ENCODE data around the gene KRTAP22-1.

The KRTAP22-1 gene

DNA sequence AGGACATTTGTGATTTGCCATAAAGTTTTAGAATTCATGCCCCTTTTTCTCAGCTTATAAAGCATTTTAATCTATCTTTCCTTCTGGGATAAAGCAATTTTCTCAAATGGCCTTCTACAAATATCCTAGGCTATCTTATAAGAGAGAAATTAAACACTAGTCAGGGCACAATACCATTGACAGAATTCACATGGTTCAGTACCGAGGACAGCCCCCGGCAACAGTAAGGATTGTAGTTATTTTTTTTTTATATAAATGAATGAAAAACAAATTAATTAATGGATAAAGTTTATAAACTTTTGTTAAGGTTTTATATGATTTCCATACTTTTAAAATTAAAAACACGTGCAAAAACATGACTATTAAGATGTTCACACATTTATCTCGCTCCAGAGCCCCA, 27.2 kb downstream of the KRTAP22-1 start:
- no peak for DNase-seq

GRCh38 chr21:30629200-30629599, 28.3 kb downstream of the KRTAP22-1 start:
- no peak for DNase-seq

GRCh38 chr21:30634906-30635305, 34.0 kb downstream of the KRTAP22-1 start, which contains the start of gene KRTAP20-2:
Gene KRTAP20-2, plus strand, starts transcription at chr21:30635206. Its CDS starts 58 bp downstream, at chr21:30635264.
- DNase-seq: no peak

DNA sequence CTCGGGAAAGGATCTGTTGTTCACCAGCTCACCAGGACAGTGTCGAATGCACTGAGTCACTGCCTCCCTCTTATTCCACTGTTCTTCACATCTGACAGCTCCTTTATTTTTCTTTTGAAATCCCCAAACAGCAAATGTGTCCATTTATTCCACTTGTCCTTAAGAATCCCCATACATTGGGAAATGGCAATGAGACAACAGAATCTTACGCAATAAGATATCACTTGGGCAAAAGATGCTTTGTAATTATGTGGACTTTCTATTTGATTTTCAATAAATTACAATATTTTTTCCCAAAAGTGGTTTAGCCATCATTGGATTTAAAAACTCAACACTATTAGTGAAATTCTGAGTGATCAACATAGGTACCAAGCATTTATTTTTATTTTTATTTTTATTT, 37.8 kb downstream of the KRTAP22-1 start:
- no peak for DNase-seq

DNA sequence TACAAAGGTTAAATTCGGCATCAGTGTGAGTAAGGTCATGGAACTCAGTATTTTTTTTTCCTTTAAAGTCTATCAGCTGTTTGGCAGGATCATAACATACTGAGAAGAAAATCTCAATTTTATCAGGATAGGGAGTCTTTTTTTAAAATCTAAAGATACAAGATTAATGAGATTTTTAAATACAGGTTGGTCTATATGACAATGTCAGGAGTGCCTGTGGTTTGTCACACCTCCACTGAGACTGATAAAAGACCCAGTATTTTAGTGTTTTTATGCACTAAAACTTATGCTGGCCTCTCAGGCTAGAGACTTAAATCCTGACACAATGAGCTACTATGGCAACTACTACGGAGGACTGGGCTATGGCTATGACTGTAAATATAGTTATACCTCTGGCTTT, 41.7 kb downstream of the KRTAP22-1 start, which contains the start of gene KRTAP20-3:
TSS of gene KRTAP20-3 (plus strand) at position 301 of the 400 bp plus-strand sequence.
- DNase-seq: no peak

DNA sequence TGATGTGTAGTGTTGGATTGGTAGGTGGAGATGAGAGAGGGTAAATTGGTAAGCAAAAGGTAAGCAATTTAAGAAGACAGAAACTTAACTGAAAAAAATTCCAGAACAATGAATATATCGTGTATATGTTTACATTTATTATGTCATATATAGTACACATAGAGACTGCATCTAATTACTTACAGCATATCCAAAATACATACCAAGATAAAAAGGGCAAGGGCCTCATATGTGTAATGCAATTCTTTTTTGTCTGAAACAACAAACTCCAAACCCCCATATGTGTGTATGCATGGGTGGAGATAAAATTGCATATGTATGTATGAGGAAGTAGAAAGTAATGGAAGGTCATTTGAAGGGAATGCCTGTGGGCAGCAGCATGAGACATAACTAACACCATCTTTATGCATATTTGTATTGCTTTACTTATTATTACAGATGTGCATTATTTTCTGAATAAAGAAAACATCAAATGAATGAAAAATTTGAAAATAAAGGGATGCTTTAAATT, 46.1 kb downstream of the KRTAP22-1 start:
- DNase-seq: no peak

Data from NCI-H2107 (cell line).